DMS114 treated with DMSO at 0.1 percent for 48 hours (cell line): Measurements from ENCODE around the gene FAM222A.

Source experiments
- DNase-seq: peaks from one replicate; lab custom pipeline; 2025; ENCODE audit not compliant: unreplicated experiment; lab: John Stamatoyannopoulos, UW

Gene FAM222A

DNA sequence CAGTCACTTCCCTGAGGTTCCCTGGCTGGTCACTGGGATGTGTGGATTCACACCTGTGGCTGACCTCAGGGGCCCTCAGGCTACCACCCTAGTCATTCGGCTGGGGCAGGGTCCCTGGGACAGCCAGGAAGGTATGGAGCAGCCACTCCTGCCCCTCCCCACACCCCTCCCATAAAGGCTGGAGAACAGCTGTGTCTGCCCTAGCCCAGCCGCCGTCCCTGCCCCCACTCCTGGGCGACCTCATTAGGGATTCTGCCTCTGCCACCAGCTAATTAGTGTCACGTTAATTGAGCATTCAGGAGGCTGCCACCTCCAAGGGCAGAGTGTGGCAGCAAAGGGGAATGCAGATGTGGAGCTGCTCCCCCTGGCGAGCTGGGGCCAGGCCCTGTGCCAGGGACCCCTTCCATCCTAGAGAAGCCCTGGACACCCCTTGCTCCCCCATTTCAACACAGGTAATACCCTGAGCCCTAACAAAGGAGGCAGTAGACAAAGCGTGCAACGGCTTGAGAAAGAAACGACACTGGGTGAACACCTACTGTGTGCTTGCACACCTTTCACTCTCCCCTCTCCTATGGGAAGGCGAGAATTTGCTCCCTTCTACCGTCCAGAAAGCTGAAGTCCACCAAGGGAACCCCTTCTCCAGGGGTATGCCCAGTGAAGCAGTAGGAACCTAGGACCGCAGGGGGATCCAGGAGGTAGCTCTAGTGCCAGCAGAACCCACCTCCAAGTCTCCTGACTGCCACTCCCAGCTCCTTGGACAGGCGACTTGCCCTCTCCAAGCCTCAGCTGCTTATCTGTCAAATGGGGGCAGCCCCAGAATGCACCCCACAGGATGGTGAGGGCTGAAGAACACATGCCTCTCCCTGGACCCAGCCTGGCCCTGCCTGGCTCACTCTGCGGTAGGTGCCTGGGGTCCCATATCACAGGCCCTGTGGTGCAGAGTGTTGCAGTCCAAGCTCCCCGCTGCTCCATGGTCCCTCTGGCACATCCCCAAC, 45.1 kb downstream of the FAM222A start:
- DNase-seq, result no peak

DNA sequence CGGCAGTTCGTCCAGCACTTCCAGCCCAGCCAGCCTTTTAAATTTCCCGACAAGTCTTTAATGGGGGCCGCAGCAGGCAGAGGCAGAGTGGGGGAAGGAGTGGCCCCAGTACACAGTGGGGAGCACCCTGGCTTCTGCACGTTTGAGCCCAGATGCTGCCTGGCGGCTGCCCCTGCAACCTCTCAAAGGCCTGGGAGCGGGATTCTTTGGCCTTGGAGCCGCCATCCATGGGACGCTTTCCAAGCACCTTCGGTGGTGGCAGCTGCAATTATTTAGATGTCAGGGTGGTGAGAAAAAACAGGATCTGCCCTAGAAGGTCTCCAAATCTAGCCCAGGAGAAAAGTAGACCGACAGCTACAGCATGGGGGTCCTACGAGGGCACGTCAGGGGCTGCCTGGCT, 46.0 kb downstream of the FAM222A start:
- no peak for DNase-seq

GRCh38 chr12:109760031-109760929, 46.7 kb downstream of the FAM222A start:
- DNase-seq, result no peak

DNA sequence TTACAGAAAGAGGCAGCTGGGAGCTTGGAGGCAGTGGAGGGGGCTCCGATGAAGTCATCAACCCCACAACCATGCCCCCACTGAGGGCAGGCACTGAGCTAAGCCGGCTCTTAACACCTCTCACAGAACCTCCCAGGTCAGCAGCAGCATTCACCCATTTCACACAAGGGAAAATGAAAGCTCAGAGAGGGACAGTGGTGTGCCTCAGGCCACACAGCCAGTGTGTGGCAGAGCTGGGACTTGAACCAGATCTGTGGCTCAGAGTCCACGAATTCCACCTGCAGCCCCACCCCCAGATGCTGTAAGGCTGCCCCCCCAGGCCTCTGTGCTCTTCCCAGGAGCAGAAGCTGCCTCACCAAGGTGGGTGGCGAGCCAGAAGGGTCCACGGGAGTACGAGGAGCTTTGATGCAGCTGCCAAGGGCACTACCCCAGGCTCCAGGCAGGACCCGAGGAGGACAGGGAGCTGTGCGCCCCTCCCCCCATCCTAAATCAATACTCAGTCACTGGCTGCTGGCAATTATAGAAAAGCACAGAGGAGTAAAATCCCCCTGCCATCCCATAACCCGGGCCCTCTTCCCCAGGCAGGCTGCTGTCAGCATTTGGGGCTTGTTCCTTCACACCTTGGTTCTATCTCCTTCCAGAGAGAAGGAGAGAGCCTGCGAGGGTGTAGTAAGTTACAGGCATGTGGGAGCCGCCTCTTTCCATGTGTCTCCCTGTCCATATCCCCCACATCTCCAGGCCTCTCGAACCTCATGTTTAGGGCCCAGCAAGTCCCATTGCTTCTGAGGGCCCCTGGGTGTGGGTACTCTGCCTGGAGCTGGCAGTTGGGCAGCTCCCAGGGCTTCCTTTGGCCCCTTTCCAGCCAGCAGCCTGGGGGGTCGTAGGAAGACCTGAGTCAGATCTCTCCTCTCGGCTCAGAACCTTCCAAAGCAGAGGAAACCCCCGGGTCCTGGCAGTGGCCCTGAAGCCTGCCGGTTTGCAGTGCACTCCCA, 47.6 kb downstream of the FAM222A start:
- no peak for DNase-seq

DNA sequence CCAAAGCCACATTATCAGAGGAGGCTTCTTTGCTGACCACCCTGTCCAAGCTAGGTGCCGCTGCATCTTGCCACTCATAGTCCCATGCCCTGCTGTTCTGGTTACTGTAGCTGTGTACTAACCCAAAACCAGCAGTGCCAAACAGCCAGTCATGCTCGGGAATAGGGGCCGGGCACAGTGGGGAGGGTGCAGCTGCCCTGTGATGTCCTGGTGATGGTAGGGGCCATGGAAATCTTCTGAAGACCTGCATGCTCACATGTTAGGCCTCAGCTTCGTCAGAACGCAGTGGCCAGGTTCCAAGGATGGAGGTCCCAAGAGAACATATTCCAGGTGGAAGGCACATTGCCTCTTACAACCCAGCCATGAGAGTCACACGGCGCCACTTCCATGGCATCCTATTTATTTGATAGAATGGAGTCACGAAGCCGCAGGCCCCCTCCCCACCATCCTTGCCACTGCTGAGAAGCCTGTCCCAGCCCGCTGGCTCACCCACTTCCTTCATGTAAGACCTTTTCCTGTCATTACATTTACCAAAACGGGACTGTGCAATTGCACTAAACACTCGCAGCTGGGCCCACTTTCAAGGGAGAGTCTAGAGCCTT, 48.5 kb downstream of the FAM222A start:
- no peak for DNase-seq

DNA sequence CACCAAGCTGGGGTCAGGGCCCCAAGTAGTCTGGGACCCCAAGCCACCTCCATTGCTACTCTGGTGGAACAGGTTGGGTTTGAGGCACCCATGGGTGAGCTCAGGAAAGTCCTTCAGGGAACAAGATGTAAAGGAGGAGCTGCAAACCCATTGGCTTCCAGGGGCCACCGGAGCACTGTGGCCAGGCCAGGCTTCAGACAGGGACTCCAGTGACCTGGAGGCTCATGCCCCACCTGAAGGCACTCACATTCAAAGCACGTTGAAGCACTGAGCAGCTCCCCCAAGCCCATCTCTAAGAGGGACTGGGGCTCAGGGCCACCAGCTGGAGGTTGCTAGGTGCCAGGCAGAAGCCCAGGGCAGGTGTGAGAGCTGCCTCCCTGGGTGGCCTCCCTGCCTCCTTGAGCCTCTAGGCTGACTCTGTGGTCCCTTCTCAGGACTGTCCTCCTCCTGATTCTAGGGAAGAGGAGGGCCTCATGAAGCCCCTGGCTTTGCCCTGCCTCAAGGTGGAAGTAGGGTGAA, 49.1 kb downstream of the FAM222A start:
- no peak for DNase-seq

GRCh38 chr12:109763201-109763841, 49.7 kb downstream of the FAM222A start:
- DNase-seq, result no peak

GRCh38 chr12:109764123-109764522, 50.5 kb downstream of the FAM222A start:
- DNase-seq, result no peak

- DNase-seq, result no peak
Measured at GRCh38 chr12:109764776-109765445, 51.3 kb downstream of the FAM222A start.

GRCh38 chr12:109765446-109765810, 51.8 kb downstream of the FAM222A start:
- no peak for DNase-seq

DNA sequence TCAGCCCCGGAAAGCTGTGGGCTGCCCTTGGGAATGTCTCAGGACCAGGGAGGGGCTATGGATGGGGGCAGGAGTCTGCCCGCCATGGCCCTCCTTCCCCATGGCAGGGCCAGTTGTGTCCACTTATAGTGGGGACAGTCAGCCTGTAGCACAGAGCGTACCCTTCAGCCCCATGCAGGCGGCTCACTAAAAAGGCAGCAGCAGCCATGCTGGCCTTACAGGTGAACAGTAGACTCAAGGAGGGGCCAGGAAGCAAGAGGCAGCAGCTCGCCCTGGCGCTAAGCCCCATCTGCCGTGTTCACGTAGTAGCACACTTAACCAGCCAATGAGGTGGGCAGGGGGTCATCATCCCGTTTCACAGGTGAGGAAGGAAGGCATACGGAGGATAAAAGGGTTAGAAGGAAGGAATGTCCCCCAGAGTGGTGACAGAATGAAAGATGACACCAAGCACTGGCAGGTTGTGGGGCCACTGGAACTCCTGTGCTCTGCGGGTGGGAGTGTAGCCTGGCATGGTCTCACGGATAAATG, 52.7 kb downstream of the FAM222A start:
- DNase-seq, result no peak

- no peak for DNase-seq
Measured at GRCh38 chr12:109767456-109767855, 53.8 kb downstream of the FAM222A start.

- DNase-seq, result no peak
Measured at GRCh38 chr12:109767991-109768900, 54.6 kb downstream of the FAM222A start.

DNA sequence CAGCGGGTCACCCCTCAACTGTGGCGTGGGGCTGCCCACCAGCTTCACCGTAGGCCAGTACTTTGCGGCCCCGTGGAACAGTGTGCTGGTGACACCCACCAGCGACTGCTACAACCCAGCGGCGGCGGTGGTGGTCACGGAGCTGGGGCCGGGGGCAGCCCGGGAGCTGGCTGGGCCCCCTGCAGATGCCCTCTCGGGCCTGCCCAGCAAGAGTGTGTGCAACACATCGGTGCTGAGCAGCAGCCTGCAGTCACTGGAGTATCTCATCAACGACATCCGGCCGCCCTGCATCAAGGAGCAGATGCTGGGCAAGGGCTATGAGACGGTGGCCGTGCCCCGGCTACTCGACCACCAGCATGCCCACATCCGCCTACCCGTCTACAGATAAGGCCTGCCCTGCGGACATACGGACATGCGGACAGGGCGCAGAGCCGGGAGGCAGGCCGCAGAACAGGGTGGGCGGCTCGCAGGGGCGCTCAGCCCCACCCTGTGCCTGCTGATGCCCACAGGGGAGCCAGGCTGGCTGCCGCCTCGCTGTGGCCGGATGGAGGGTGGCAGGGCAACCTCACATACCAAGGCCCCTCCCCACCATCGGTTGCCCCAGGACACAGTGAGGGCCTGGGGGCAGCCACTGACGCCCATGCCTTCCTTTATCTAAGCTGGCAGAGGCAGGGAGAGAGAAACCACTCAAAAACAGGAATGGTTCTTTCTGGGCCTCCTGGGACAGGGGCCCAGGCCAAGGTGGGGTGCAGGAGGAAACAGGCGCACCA, 55.5 kb downstream of the FAM222A start:
- no peak for DNase-seq

DNA sequence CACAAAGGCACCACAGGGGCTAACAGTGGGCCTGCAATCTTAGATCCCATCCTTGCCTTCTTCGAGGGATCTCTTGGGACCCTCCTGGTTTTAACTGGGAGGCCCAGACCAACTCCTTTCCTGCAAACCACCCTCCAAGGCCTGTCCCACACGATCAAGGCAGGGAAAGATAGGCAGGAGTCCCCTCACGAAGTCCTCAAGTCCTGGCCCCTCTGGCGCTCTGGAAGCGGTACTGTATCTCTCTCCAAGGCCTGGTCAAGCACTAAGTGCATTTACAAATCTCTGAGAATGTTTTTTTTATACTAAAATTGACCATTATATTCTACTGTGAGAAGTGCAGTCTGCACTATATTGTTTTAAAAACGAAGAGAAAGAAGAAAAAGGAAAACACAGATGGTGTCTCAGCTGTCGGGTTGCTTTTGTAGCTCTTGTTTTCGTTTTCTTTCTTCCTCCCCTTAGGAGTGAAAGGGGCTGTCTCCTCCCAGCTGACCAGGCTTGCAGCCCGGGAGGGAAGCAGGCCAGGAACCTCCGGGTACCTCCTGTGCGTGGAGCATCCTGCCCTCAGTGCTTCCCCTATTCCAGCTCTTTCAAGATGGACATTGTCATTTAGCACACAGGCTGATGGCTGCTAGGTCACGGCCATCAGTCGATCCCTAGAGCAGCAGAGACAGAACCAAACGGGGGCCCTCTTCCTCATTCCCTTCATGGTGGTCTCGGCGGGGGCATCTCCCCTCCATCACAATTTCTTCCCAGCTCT, 56.7 kb downstream of the FAM222A start:
- DNase-seq, result no peak
